ENCODE data around the gene SLX9.

DNA sequence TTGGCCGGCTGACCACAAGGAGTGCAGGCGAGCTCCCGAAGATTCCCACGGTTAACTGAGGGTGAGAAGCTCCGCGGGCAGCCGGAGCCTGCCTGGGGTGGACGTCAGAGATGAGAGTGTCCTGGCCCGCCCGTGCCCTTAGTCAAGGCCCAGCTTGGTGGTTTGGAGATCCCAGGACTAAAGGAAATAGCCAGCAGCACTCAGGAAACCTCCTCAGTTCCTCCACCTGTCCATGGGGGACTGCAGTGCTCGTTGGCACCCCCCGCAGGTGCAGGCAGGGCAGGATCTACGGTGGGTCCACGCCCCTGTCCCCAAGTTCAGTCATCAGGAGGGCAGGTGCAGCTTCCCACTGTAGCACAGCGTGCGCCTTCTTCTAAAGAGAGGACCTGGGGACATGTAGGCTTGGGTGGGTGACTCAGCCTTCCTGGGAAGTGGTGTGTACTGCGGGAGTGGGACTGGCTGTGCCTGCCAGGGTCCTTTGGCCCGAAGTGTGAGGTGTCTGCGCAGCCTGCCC is 32.5 kb downstream of the SLX9 start:
- TF ChIP-seq CTCF (IDR thresholded peaks at IDR 0.05; ENCODE audit: low read depth, low read length, poor library complexity, severe bottlenecking) = no peak
- TF ChIP-seq EZH2phosphoT487 (IDR thresholded peaks at IDR 0.05; ENCODE audit: borderline replicate concordance, low read length) = no peak
